ENCODE measurements around the gene NMNAT2.
A peak's percentile ranks its signal among the peaks of the same experiment; 100 is the strongest.

NMNAT2 gene

DNA sequence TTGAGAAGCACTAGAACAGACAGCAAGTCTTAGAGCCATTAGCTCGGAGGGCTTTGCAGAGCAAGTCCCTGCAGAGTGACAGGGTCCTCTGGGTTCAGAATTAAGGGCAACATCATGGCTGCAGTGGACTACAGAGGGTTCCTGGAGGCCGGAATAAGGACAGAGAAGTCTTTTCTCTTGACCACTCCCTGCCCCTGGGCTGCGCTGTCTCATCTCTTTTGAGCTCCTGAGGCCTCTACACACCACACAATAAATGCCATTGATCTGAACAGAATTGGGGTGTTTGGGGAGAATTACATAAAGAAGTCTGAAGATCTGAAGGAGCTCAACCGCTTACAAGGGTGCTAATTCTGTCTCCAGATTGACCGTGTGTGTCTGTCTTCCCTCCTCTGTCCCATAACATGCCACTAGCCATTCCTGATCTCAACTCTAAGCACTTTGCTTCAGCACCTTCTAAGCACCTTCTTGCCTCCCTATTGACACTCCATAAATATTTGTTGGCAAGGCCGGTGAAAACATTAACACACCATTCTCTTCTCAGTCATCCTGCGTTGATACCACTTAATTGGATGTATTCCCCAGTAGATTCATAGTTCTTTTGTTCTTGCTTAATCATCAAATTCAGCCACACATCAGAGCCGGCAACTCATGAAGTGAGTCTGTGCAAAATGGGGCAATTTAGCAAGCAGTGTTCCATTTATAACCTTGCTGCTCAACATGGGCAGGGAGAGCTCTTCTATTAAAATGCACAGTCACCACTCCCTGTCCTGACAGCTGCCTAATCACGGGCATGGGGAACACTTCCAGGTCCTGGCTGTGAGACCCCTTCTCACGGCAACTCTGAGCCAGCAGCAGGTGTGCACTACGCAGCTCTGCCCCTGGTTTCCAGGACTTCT lies 49.7 kb downstream of the NMNAT2 start:
- DNase-seq (ENCODE audit: insufficient read length, low spot score) = no peak
- FAIRE-seq = no peak

DNA sequence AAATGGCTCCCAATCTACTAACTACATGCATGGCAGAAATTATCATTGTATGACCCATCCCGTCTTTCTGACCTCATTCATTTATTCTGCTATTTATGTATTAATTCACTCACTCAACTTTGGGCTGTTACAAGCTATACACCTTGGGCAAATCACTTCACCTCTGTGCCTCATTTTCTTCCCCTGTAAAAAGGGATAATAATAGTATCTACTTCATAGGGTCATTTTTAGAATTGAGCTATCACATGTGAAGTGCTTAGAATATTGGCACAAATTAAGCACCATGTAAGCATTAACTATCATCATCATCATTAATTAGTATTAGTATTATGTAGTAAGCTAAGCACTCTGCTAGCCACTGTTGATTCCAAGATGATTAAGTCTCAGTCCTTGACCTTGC lies 52.1 kb downstream of the NMNAT2 start:
- DNase-seq (ENCODE audit: insufficient read length, low spot score) (no peak), FAIRE-seq (no peak)

DNA sequence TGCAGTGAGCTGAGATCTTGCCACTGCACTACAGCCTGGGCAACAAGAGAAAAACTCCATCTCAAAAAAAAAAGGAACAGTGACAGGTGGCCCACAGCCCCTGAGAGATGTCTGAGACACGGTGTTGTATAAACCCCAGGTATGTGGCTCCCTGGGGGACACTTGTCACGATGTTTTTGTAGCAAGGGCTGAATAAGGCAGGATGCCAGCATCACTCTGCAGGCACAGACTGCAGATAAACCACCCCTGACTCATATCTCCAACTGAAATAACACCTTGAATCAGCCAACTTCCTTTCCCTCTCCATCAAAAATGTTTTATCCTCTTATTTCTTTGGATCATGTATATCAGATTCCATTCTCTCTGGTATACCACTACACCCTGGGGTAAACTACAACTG lies 52.5 kb downstream of the NMNAT2 start:
- no peak for DNase-seq (ENCODE audit: insufficient read length, low spot score)
- no peak for FAIRE-seq

DNA sequence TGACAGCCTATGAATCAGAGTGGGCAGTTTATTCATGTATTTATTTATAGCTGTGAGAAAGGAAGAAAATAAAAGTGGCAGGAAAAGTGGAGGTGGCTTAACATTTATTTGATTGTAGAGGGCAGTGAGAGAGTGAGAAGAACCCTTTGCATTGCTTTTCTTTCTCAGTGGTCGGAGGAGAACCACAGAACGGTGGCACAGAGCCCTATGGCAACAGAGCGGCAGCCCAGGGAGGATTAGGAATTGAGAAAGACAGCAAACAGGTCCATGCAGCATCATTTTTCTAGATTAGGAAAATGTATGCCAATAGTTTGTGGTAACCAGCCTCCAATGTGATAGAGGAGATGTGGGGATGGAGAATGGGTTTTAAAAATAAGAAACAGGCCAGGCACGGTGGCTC lies 53.1 kb downstream of the NMNAT2 start:
- DNase-seq (ENCODE audit: insufficient read length, low spot score) (no peak), FAIRE-seq (no peak)

DNA sequence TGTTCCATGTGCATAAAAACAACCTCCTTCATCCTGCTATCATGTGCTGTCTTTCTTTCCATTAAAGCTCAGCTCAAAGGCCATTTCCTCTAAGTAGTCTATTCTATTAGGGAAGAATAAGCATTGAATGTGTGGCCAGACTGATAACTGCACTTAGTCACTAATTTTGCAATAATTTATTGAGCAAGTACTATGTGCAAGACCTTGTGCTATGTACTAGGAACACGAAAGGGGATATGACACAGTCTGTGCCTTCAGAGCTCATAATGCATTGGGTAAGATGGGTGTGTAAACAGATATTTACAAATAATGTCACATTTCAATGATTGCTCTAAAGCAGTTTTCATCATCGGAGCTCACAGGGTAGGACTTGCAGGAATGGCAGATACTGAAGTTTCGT lies 54.2 kb downstream of the NMNAT2 start:
- no peak for FAIRE-seq

DNA sequence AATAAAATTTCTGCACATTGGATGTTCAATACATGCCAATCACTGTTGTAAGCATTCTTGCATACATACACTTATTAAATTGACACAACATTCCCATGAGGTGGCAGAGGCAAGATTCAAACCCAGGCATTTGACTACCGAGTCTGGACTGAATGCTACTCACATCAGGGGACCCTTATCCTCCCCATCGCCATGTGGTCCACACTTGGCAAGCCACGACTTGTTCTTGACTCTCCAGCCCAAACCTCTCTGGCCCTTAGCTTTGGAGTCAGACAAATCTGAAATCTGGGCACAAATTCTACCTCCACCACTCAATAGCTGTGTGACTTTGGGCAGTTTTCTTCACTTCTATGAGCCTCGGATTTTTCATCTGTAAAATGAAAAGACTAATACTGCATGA lies 57.1 kb downstream of the NMNAT2 start:
- DNase-seq (ENCODE audit: insufficient read length, low spot score) (no peak), FAIRE-seq (no peak)

More for the DNA sequence above, 54.2 kb downstream of the NMNAT2 start:
- no peak for DNase-seq (ENCODE audit: insufficient read length, low spot score)

DNA sequence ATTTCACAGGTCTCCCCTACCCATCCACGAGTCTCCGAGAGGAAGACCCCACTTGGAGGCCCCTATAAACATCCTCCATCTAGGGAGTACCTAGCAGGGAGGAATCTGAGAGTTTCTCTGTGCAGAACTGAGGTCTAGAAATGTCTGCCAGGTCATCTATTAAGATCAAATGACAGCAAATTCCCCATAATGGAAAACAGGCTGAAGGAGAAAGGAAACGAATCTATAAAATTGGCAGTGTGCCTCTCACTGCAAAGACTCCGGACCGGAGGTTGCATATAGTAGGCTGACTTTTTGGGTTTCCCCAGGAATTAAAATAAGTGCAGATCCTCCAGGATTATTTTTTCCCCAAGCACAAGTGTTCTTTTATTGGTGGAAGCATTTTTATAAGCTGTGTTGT lies 57.7 kb downstream of the NMNAT2 start:
- DNase-seq (ENCODE audit: insufficient read length, low spot score) (no peak), FAIRE-seq (no peak)

DNA sequence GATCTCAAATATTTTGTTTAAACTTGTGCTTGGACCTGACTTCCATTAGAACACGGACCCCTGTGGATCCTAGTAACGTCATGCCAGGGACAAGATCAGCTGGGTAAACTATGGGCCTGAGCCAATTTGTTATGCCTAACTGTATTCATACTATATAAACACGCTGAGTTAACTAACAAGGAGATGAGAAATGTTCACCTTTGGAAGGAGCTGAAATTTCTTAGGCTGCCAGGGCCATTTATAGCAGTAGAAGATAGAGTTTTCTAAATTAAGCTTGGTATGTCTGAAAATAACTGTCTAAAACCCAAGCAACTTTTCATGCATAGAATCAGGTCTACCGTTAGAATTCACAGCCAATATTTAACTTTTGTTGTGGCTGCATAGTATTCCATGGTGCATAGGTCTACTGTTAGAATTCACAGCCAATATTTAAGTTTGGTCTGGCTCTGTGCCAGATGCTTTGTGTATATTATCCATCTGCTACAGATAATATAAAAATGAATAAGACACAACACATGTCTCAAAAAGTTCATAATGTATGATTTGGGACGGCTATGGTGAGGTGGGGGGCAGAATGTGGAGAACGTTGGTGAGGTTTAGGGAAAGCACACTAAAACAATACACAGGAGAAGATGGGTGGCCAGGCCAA lies 61.5 kb downstream of the NMNAT2 start:
- DNase-seq (ENCODE audit: insufficient read length, low spot score) (no peak), FAIRE-seq (no peak)

DNA sequence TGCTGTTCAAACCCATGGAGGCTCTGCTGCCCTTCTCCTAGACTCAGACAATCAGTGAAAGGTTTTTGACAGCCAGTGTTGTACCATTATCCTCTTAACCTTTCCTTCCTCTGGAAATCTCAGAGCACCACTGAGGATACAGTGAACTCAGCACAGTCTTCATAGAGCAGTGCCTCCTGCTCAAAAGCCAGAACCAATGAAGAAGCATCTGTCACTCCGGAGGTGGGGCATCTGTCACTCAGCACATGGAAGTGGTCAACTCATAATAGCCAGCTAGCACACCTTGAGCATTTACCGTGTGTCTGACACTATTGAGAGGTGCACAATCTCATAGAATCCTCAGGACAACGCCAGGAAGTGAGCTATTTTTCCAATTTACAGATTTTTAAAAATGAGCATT lies 62.4 kb downstream of the NMNAT2 start:
- FAIRE-seq (no peak), DNase-seq (ENCODE audit: insufficient read length, low spot score) (no peak)

DNA sequence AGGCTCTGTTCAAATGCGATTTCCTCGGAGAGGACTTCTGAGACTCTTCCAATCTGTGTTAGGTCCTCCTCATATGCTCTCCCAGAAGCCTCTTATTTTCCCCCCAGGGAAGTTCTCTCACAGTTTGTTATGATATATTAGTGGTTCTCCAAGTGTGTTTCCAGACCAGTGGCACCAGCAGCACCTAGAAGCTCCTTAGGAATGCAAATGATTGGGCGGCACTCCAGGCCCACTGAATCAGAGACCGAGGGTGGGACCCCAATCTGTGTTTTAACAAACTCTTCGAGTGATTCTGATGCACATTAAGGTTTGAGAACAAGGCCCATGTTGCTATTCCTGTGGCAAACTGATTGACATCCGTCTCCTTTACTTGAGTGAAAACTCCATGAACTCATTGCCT lies 63.0 kb downstream of the NMNAT2 start:
- DNase-seq (ENCODE audit: insufficient read length, low spot score) = no peak
- no peak for FAIRE-seq

DNA sequence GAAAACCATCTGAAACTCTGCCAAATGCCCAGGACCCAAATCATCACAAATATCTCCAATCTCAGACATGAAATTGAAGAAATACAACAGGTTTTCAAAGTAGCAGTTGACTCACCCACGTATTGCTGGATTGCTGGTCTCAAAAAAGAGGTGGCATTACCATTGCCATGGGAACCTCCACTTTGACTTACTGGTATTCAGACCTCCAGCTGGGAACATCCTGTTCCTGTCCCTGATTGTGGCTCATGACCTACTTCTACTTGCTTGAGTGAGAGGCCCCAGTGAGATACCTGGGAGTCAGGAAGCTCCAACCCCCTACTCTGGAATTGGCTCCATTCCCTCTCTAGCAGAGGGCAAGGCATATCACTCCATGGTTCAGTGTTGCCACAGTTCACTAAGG lies 64.6 kb downstream of the NMNAT2 start:
- no peak for DNase-seq (ENCODE audit: insufficient read length, low spot score)
- FAIRE-seq = no peak

DNA sequence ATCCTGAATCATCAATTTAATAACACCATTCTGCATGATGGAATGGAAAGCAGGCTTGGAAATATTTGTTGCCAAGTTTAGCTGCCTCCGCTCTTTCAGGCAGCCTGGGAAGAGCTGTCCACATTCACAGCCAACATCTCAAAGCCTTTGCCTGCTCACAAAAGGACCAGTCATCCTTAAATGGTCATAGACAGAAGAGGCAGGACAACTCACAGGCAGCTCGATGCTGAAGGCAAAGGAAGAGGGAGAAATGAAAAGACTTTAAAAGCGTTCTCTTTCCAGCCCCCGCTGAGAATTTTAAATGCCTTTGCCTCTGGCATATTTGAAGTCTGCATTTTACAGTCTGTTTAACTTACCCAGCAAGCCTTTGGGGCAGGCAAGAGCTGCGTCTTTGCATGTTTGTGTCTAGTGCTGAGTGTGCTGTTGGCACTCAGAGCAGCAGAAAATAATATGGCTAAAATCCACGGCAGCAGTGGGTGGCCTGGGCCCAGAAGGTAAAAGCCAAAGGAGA lies 68.9 kb downstream of the NMNAT2 start:
- no peak for FAIRE-seq
- no peak for DNase-seq (ENCODE audit: insufficient read length, low spot score)

DNA sequence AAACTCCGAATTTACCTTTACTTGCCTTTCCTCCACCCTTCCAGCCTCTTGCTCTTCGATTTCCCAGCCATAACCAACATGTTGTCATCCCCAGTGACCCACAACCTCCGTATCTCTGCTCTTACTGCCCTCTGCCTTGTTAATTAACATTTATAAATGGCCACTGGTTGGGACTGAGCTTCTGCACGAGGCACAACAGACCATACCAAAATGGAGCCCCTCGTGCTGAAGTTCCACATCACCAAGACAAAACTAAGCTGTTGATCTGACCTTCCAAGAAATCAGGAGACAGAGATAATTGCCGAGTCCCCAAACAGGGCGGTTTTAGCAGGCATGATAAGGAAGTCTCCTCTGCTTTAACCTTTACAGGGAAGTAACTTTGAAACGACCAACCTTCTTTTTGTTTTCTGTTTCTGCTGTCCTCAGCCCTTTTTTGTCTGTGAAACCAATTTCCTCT lies 71.9 kb downstream of the NMNAT2 start:
- DNase-seq (ENCODE audit: insufficient read length, low spot score) (no peak), FAIRE-seq (no peak)

DNA sequence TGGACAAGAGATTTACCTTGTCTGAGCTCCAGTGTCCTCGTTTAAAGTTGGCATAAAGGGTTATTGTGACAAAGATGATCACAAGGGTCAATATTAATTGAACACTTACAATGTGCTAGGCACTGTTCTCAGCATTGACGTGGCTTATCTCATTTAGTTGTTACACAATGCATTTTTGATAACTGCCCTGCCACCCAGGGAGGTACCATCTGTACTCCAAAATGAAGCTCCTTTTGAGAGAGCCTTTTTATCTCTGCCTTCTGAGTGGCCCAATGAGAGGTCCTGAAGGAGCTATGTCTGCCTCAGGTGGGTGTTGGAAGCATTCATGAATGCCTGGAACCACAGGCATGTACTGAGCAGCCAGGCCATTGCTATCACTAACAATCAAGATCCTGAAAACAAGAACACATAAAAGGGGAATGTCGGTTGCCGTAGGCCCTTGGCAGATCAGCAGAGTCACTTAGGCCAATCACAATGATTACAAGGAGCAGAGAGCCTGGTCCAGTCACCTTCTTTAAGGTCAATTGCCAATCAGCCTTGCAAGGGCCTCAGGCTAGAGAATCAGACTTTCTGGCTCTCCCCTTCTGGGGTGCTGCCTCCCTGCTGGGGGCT lies 78.5 kb downstream of the NMNAT2 start:
- no peak for FAIRE-seq
- DNase-seq (ENCODE audit: insufficient read length, low spot score) = no peak

DNA sequence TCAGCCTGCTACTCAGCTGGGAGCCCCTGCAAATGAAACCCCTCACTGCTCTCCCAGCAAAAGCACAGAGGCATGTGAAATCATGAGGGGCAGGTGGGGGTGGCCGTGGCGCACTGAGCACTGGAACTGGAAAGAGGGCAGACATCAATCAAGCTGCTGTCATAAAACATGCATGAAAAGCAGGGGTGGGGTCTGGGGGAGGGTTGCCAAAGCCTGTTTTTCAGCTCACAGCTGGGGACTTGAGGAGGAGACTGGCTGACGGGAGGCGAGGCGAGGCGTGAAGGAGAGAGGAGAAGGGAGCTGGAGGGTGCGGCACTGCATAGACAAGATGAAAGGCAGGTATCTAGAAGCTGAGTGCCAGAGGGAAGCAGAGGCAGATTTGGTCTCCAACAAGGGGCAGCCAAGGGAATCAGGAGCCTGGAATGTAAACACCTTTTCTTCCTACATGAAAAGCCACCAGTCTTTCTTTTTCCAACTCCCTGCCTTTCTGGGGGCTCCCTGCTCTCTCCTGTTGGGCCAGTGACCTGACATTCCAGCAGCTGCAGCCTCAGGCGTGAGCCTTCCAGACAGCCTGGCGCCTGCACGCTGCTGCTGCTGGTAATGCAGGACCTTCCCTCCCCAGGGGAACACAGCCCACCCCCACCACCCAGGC lies 87.0 kb downstream of the NMNAT2 start:
- DNase-seq (ENCODE audit: insufficient read length, low spot score) = no peak

DNA sequence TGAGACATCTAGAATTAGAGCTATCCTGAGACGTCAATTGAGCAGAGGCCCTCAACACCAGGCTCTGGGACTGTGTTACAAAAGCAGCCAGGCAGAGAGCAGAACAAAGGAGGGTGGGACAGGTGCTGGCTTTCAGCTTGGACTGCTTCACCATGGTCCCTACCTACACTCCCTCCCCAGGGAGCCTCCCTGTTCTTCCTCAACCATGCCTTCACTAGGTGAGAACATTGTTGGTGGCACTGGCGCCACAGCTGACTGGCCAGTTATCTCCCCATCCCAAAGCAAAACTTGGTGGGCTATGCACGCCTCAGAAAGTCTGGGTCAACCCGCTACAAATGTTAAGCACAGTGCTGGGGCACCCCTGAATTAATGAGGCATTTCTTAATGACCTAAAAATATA lies 87.8 kb downstream of the NMNAT2 start:
- no peak for DNase-seq (ENCODE audit: insufficient read length, low spot score)

More for the DNA sequence above, 87.0 kb downstream of the NMNAT2 start:
- no peak for FAIRE-seq

DNA sequence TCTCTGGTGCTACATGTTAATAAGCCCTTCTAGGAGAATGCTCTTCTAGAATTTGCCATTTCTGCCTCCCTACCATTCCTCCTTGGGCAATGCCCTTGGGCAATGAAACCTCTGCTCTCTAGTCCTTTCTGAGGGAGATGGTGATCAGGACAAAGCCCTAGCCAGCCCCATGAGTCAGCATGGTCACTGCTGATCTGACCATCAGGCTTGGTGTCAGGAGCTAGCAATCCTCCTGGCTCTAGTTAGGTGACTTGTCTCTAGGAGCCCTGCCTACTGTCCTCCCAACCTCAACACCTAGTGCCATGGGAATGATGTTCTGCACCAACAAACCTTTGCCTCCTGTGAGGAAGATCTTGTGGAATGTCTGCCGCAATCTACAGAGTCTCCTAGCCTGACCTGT lies 89.8 kb downstream of the NMNAT2 start:
- no peak for FAIRE-seq

More for the DNA sequence above, 87.8 kb downstream of the NMNAT2 start:
- FAIRE-seq = no peak

DNA sequence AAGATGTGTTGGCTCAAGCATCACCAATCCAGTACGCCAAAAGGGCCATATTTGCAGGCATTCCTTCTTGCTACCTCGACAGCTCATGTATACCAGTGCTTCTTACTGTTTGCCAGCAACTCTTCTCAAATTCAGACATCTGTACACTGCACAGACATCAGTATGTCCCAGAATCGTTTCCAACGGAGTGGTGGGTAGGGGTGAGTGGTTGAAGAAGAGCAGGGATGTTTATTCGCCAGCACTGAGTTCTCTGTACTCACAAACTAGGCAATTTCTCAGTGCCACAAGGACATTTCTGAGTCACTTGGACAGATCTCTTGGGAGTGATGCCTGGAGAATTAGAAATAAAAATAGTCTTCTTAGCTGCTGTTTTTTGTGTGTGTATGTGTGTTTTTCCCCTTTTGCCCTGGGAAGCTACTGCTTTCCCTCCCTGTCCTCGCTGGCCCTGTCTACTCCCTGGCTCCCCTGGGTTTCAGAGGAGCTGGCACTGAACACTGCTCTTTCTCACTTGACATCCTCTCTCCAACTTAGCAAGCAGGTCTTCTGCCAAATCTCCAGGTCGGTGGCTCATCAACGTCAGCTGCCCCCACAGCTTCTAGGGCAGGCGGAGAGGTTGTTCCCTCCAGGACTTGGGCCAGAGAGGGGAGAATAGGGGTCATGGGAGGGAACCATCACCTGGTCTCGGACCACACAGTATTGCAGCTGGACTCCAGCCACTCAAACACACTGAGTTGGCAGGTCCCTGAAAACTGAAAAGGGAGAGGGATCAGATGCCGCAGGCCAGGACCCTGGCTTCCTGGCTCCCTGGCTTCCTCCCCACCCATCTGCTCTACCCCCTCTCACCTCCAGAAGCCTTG lies 90.5 kb downstream of the NMNAT2 start:
- FAIRE-seq = no peak
- DNase-seq (ENCODE audit: insufficient read length, low spot score) = no peak

More for the DNA sequence above, 89.8 kb downstream of the NMNAT2 start:
- no peak for DNase-seq (ENCODE audit: insufficient read length, low spot score)

DNA sequence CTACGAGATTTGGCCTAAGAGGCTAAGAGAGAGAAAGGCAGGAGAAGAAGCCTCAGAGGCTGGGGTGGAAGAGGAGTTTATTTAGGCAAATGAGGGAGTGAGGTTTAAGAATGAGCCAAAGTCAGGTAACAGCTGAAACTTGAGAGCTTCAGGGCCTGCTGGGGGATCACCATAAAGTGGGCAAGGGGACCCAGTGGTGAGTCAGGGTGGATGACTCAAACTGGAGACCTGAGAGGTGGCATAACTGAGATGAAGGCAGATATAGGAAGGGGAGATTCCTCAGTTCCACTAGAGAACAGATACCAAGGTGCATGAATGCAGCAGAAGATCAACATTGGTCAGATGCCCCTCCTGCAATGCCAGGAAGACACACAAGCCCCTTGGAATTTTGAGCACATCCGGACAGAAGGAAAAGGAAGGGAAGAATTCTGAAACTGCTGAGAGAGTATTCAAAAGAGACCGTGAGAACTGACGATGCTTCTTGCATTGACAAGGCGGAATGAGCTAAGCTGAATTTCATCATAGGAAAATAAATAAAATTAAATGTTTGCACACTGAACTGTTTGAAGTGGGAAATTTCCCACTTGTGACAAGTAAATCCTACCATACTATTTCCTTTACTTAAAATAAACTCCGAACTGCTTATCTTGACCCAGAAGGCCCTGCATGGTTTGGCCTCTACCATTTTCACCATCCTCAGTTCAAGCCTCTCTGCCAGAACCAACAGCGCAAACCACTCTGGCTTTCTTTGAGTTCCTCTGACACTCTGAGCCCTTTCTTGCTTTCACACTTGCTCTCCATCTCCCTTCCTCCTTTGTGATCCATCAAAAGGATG lies 94.1 kb downstream of the NMNAT2 start:
- DNase-seq (ENCODE audit: insufficient read length, low spot score) (peak; percentile 43), FAIRE-seq (no peak)
